ENCODE data around the gene ATP6V1C2.
A peak's percentile ranks its signal among the peaks of the same experiment; 100 is the strongest.
"Not testable (repeated sequence)": the region's sequence is repeated elsewhere in the genome, so short reads cannot be mapped to it uniquely, and the experiment has no call there.

Gene ATP6V1C2

GRCh38 chr2:10813163-10814138 lies 92.0 kb downstream of the ATP6V1C2 start:
- DNase-seq; H3K27me3 Mint-ChIP-seq; H3K9me3 Mint-ChIP-seq; ATAC-seq (replicated peaks): not testable (repeated sequence)
- Mint-ChIP-seq H3K4me1 (peaks cover 19 to 33% of the 10 kb centered on the region in 2 donors), H3K36me3 (peaks cover 6 to 25% of the 10 kb centered on the region in 2 donors), H3K27ac (peak overlapping the region; percentile 79), H3K4me3 (peak overlapping the region; percentile 78 to 95)

- H3K4me1 Mint-ChIP-seq = peaks cover 17 to 28% of the 10 kb centered on the region in 2 donors
- ATAC-seq (replicated peaks) = no peak
- H3K27ac Mint-ChIP-seq = peak overlapping the region; percentile 73
- H3K36me3 Mint-ChIP-seq = peaks cover 5 to 22% of the 10 kb centered on the region in 2 donors
- peak overlapping the region; percentile 17 to 29 for H3K4me3 Mint-ChIP-seq
- peaks cover 6 to 9% of the 10 kb centered on the region in 2 donors for H3K27me3 Mint-ChIP-seq
- H3K9me3 Mint-ChIP-seq = no peaks in the 10 kb centered on the region
- no peak for DNase-seq
These were observed 92.7 kb downstream of the ATP6V1C2 start for GRCh38 chr2:10814142-10814541.

GRCh38 chr2:10814571-10815331 lies 93.3 kb downstream of the ATP6V1C2 start:
- peaks cover 9 to 10% of the 10 kb centered on the region in 2 donors for H3K27me3 Mint-ChIP-seq
- H3K9me3 Mint-ChIP-seq = no peaks in the 10 kb centered on the region
- peaks cover 15 to 25% of the 10 kb centered on the region in 2 donors for H3K4me1 Mint-ChIP-seq
- peak overlapping the region; percentile 20 for H3K27ac Mint-ChIP-seq
- ATAC-seq (replicated peaks) (no peak), DNase-seq (no peak)
- no peak overlapping the region for H3K4me3 Mint-ChIP-seq
- H3K36me3 Mint-ChIP-seq = peaks cover 5 to 22% of the 10 kb centered on the region in 2 donors

DNA sequence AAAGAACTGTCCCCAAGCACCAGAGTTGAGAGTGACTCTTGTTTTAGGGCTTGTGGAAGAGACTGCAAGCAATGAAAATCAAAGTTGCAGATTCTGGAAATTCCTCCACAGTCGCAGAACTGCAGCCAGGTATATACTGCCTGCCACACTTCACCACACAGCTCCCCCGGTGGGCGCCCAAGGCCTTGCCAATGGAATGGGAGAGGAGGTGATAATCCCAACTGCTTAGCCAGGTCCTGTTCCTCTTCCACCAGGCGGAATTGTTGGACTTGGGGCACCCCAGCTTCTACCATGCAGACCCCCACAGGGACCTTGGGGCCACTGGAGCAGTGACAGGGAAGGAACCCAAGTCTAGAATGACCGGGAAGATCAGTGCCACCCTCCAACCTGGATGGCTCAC lies 96.0 kb downstream of the ATP6V1C2 start:
- Mint-ChIP-seq H3K4me3 (no peak overlapping the region), H3K4me1 (peaks cover 5% of the 10 kb centered on the region in 2 donors), H3K9me3 (no peaks in the 10 kb centered on the region), H3K36me3 (no peaks in the 10 kb centered on the region), H3K27me3 (peaks cover 20 to 24% of the 10 kb centered on the region in 2 donors), H3K27ac (no peak overlapping the region)
- no peak for DNase-seq
- ATAC-seq (replicated peaks) = no peak

- H3K27ac Mint-ChIP-seq; H3K36me3 Mint-ChIP-seq; ATAC-seq (replicated peaks); DNase-seq; H3K4me3 Mint-ChIP-seq; H3K4me1 Mint-ChIP-seq; H3K9me3 Mint-ChIP-seq: not testable (repeated sequence)
- H3K27me3 Mint-ChIP-seq = peaks cover 20 to 27% of the 10 kb centered on the region in 2 donors
These were observed 96.9 kb downstream of the ATP6V1C2 start for GRCh38 chr2:10818305-10818704.

DNA sequence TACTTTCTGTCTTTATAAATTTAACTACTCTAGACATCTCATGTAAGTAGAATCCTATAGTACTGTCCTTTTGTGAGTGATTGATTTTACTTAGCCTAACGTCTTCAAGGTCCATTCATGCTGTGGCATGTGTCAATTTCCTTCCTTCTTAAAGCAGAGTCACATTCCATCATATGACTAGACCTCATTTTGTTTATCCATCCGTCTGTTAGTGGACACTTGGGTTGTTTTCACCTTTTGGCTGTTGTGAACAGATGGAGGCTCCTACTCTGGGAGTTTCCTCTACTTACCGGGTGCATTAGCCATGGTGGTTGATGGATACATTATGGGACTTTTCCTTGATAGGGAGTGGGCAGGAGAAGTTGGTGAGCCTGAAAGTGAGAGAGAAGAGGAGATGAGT lies 97.6 kb downstream of the ATP6V1C2 start:
- peaks cover 0 to 3% of the 10 kb centered on the region in 2 donors for H3K4me1 Mint-ChIP-seq
- DNase-seq = no peak
- H3K36me3 Mint-ChIP-seq = no peaks in the 10 kb centered on the region
- no peak overlapping the region for H3K27ac Mint-ChIP-seq
- no peaks in the 10 kb centered on the region for H3K9me3 Mint-ChIP-seq
- H3K4me3 Mint-ChIP-seq = no peak overlapping the region
- peaks cover 20 to 34% of the 10 kb centered on the region in 2 donors for H3K27me3 Mint-ChIP-seq
- no peak for ATAC-seq (replicated peaks)

DNA sequence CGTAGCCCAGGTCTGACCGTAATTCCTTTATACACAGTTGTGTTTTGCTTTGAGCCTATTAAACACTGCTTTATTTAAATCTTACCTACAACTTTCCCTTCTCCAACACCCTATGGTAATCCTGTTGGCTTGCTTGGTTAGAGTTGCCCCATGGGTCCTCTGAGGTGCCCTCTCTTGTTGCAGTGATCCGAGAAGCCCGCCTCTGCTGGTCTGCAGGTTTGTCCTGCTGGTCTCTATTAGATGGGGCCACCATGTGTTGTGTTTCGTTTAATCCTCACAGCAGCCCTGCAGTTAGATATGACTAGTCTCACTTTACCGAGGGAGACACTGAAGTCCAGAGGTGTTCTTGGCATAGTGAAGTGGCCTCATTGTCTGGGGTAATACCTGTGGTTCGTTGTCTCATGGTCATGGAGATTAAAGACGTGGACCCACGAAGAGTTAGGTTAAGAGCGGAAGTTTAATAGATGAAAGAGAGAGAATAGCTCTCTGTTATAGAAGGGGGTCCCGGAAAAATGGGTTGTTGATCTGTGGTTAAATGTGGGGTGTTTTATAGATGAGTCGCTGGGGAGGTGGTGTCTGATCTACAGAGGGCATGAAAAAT lies 98.4 kb downstream of the ATP6V1C2 start:
- Mint-ChIP-seq H3K9me3 (no peaks in the 10 kb centered on the region), H3K4me3 (no peak overlapping the region), H3K36me3 (no peaks in the 10 kb centered on the region), H3K4me1 (peaks cover 0 to 3% of the 10 kb centered on the region in 2 donors), H3K27ac (no peak overlapping the region), H3K27me3 (peaks cover 23 to 38% of the 10 kb centered on the region in 2 donors)
- DNase-seq (no peak), ATAC-seq (replicated peaks) (no peak)

DNA sequence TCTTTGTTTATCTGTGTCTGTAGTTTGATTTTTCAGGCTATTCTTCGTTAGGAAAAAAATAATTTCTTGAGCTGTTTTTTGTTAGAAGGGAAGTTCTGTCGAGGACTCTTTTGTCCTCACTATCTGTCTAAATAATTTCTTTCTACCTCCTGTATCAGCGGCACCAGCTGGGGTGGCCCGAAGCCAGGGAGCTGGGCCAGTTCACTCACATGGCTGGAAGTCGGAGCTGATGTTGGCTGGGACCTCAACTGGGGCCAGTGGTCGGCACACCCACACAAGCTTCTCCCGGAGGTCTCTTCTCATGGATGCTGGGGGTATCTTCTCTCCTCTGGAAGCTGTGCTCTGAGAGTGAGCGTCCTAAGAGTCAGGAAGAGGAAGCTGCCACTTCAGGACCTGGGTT lies 99.1 kb downstream of the ATP6V1C2 start:
- no peak for ATAC-seq (replicated peaks)
- no peaks in the 10 kb centered on the region for H3K9me3 Mint-ChIP-seq
- peaks cover 30 to 46% of the 10 kb centered on the region in 2 donors for H3K27me3 Mint-ChIP-seq
- no peak for DNase-seq
- no peaks in the 10 kb centered on the region for H3K36me3 Mint-ChIP-seq
- H3K4me3 Mint-ChIP-seq = no peak overlapping the region
- no peak overlapping the region for H3K27ac Mint-ChIP-seq
- peaks cover 0 to 3% of the 10 kb centered on the region in 2 donors for H3K4me1 Mint-ChIP-seq

DNA sequence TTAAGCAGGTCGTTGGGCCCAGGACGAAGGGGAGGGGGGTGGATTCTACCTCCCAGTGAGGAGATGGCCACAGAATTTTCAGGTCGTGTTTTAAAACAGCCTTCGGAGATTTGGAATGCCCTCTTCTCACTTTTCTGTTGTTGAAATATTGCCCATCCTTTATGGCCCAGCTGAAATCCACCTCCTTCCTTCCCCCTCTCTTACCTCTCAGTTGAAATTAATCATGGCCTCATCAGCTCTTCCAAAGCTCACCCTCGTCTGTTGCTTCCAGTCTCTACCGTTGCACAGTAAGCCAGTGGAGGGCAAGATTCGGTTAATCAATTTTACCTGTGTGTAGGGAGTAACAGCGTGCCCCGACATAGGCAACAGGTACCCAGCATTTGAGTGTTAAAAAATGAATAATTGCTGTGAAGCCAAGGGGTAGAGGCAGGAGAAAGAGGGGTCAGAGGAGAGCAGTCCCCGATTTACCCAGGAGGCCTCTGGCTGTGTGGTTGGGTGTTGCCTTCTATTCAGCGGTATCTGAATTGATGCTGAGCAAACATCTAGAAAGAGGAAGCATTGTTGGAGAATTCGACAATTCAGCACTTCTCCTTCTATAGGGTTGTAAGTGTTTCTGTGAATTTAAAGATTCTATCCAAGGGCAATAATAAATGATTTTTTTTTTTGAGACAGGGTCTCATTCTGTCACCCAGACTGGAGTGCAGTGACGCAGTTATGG lies 99.7 kb downstream of the ATP6V1C2 start:
- Mint-ChIP-seq H3K4me3 (no peak overlapping the region), H3K4me1 (peaks cover 0 to 3% of the 10 kb centered on the region in 2 donors)

DNA sequence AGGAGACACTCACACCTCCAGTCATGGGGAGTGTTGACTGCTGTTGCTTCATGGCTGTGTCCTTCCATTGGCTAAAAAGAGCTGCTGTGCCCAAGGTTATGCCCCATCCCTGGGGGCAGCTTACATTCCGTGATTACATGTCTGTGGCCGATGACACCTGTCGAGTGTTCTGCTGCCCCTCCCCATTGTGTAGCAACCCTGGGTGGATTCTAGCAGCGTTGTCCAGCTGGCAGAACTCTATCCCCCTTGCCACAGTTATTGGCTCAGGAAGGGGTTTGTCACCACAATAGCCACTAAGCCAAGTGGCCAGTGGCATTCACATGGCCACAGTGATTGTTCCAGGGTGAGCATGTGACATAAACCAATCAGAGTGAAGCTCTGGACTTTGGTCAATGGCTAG lies 102.8 kb downstream of the ATP6V1C2 start:
- Mint-ChIP-seq H3K36me3 (no peaks in the 10 kb centered on the region), H3K27me3 (peaks cover 34 to 50% of the 10 kb centered on the region in 2 donors), H3K27ac (no peak overlapping the region), H3K9me3 (no peaks in the 10 kb centered on the region), H3K4me1 (no peaks in the 10 kb centered on the region), H3K4me3 (no peak overlapping the region)
- ATAC-seq (replicated peaks) = no peak
- DNase-seq = no peak

More for the DNA sequence above, 99.7 kb downstream of the ATP6V1C2 start:
- no peak overlapping the region for H3K27ac Mint-ChIP-seq
- H3K36me3 Mint-ChIP-seq = no peaks in the 10 kb centered on the region
- H3K27me3 Mint-ChIP-seq = peaks cover 34 to 51% of the 10 kb centered on the region in 2 donors
- no peak for ATAC-seq (replicated peaks)
- no peak for DNase-seq
- no peaks in the 10 kb centered on the region for H3K9me3 Mint-ChIP-seq

GRCh38 chr2:10826026-10826425 lies 104.6 kb downstream of the ATP6V1C2 start:
- H3K4me1 Mint-ChIP-seq = no peaks in the 10 kb centered on the region
- peaks cover 41 to 55% of the 10 kb centered on the region in 2 donors for H3K27me3 Mint-ChIP-seq
- H3K27ac Mint-ChIP-seq = no peak overlapping the region
- H3K9me3 Mint-ChIP-seq = no peaks in the 10 kb centered on the region
- no peak for ATAC-seq (replicated peaks)
- no peak overlapping the region for H3K4me3 Mint-ChIP-seq
- H3K36me3 Mint-ChIP-seq = no peaks in the 10 kb centered on the region
- no peak for DNase-seq

DNA sequence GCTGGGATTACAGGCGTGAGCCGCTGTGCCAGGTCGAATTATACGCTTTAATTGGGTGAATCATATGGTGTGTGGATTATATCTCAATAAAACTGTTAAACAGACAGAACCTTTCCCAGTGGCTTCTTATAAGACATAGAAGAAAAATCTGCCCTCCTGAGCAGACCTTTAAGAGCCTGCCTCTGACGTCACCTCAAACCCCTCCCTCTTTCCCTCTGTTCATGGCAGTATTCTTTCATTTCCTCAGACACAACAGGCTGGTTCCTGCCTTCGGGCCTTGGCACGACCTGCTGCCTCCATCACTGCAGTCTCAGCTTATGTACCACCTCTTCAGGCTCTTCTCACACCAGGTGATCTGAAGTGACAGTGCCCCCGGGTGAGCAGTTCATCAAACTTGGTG lies 105.2 kb downstream of the ATP6V1C2 start:
- peaks cover 44 to 57% of the 10 kb centered on the region in 2 donors for H3K27me3 Mint-ChIP-seq
- no peak overlapping the region for H3K4me3 Mint-ChIP-seq
- H3K27ac Mint-ChIP-seq = no peak overlapping the region
- no peaks in the 10 kb centered on the region for H3K9me3 Mint-ChIP-seq
- DNase-seq (no peak), ATAC-seq (replicated peaks) (no peak)
- no peaks in the 10 kb centered on the region for H3K4me1 Mint-ChIP-seq
- H3K36me3 Mint-ChIP-seq = no peaks in the 10 kb centered on the region

- Mint-ChIP-seq H3K27me3 (peaks cover 56 to 70% of the 10 kb centered on the region in 2 donors), H3K36me3 (no peaks in the 10 kb centered on the region), H3K27ac (no peak overlapping the region), H3K4me3 (no peak overlapping the region), H3K4me1 (peaks cover 4 to 6% of the 10 kb centered on the region in 2 donors), H3K9me3 (no peaks in the 10 kb centered on the region)
- ATAC-seq (replicated peaks) = no peak
- DNase-seq = no peak
These were observed 106.9 kb downstream of the ATP6V1C2 start for GRCh38 chr2:10828346-10828745.

Measured in stimulated activated naive B cell treated with anti-CD40 and anti-IgM and Interleukin-4, amounts not matched to agents 10 μg/mL and 1 μg/mL and 100 μg/mL, for 72 hours (primary cell).